NCI-H1048 (cell line): ENCODE results near the gene HTR3B.
"Not testable (repeated sequence)": the region's sequence is repeated elsewhere in the genome, so short reads cannot be mapped to it uniquely, and the experiment has no call there.

Source experiments
- DNase-seq: peaks from one replicate; lab custom pipeline; 2025; lab: John Stamatoyannopoulos, UW

Gene HTR3B, protein sequence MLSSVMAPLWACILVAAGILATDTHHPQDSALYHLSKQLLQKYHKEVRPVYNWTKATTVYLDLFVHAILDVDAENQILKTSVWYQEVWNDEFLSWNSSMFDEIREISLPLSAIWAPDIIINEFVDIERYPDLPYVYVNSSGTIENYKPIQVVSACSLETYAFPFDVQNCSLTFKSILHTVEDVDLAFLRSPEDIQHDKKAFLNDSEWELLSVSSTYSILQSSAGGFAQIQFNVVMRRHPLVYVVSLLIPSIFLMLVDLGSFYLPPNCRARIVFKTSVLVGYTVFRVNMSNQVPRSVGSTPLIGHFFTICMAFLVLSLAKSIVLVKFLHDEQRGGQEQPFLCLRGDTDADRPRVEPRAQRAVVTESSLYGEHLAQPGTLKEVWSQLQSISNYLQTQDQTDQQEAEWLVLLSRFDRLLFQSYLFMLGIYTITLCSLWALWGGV

DNA sequence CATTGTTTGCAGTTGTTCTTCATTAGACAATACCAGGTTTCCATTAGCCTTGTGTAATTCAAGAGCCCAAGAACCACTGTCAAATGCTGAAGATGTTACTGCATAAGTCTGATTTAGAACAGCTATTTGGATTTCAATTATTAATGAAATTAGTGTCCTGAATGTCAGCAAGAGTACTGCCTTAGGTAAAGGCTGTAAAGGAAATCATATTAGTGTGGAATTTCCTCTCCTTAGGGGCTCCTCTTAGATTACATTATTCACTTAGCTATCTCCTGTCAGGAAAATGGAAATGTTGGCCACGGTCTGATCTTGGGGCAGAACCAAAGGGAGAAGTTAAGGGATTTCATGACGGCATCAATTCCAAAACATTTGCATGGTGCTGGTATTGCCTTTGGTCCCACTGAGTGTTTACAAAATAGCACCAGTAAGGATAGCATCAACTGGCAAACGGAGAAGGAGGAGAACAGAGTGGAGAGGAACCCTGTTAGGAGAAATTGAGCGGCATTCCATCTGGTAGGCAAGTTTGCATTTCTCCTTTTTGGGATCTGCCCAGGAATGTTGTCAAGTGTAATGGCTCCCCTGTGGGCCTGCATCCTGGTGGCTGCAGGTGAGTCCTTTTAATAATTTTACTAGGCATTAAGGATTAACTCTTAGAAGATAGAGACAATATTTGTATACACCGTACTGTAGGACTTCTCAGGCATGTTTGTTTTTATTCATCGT, at the start of gene HTR3B:
Gene HTR3B, plus strand, starts transcription at position 418 of the 723 bp plus-strand sequence. Its CDS starts 138 bp downstream, at position 556.
- DNase-seq: no peak

DNA sequence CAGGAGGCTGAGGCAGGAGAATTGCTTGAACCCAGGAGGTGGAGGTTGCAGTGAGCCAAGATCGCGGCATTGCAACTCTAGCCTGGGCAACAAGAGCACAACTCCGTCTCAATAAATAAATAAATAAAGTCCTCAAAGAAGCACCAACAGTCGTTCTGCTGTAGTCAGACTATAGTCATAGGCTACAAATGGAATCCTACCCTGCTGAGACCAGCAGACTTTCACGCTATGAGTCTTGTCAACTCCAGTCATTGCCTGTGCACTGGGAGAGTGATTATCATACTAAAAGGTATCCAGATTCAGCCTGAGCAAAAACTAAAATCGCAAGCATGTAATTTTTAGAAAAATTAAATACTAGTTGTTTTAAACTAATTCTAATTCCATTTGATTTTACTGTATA, 48.8 kb upstream of the HTR3B start:
- DNase-seq: no peak

GRCh38 chr11:113856966-113857759, 47.4 kb upstream of the HTR3B start:
- DNase-seq: no peak

DNA sequence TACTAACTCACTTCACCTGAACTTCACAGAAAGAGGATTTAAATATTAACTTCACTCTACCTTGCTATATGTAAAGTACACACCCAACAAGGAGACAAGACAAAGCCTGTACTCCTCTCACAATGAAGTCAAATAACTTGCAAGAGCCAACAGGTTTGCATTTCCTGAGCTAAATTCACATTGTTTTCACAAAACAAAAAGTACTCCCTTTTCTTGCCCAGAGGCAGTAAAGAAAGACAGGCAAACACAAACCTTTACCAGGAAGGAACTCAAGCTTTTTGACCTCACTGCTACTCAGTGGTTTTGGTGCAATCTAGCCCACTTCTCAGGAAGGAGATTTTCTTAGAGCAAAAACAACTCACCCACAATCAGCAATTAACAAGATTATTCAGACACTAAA, 44.9 kb upstream of the HTR3B start:
- no peak for DNase-seq

DNA sequence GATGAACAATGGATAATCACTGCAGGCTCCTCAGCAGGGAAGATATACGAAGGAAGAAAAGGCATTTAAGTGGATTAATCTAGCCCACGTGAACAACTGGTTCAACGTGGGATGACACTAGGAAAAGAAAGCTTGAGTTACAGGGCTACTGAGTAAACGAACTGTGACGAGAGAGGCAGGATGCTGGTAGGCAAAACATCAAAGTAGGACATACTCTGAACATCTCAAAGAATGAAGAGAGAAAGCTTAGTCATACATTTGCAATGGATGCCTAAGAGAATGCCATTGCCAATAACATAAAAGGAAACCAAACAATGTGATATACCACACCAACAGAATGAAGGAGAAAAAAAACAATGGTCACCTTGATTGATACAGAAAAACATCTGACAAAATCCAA, 42.2 kb upstream of the HTR3B start:
- DNase-seq: no peak

DNA sequence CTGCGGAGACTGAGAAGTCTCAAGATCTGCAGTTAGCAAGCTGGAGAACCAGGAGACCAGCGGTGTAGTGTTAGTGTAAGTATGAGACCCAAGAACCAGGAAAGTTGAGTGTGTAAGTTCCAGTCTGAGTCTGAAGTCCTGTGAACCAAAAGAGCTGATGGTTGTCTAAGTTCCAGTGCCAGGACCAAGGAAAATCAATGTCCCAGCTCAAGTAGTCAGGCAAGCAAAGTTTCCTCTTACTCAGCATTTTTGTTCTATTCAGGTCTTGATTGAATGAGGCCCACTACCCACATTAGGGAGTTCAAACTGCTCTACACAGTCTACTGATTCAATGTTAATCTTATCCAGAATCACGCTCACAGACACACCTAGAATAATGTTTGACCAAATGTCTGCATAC, 40.2 kb upstream of the HTR3B start:
- DNase-seq: no peak

- DNase-seq: no peak
Measured at GRCh38 chr11:113865873-113866272, 38.7 kb upstream of the HTR3B start.

- no peak for DNase-seq
Measured at GRCh38 chr11:113867843-113868503, 36.6 kb upstream of the HTR3B start.

GRCh38 chr11:113871336-113871735, 33.3 kb upstream of the HTR3B start:
- no peak for DNase-seq

GRCh38 chr11:113873236-113873626, 31.4 kb upstream of the HTR3B start:
- no peak for DNase-seq

GRCh38 chr11:113874096-113874495, 30.5 kb upstream of the HTR3B start:
- DNase-seq: no peak

DNA sequence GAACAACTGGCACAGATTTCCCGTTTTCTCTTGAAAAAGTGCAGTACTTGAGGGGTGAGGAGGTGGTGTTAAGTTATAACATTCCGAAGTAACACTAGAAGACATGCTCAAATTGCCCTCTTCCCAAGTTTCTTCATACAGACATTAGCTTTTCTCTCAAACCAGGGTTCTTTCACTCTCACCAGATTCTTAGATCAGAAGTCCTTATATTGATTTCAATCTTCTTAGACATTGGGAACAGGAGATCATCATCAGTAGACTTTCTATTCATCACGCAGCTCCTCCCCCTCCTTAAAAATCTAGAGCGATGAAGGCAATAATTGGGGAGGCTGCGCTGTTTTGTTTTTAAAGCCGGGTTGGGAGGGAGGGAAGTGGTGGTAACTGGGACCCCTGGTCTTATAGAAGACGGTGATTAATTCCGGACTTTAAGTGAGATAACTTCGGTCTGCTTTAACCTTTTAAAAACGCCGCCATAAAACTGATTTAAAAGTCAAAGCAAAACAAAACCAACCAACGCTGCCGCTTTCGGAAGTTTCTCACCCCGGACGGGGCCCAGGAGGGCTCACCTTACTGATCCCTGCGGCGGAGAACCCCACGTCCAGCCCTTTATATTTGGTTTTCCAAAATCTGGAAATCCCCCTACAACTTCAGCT, 29.9 kb upstream of the HTR3B start:
- DNase-seq: no peak

GRCh38 chr11:113875234-113876073, 29.1 kb upstream of the HTR3B start, which contains the start of gene USP28:
TSS of gene USP28 (minus strand) at chr11:113875572. CDS start at chr11:113875501, 71 bp downstream.
- DNase-seq: peak; percentile 89

- DNase-seq: no peak
Measured at GRCh38 chr11:113876074-113876797, 28.4 kb upstream of the HTR3B start.

DNA sequence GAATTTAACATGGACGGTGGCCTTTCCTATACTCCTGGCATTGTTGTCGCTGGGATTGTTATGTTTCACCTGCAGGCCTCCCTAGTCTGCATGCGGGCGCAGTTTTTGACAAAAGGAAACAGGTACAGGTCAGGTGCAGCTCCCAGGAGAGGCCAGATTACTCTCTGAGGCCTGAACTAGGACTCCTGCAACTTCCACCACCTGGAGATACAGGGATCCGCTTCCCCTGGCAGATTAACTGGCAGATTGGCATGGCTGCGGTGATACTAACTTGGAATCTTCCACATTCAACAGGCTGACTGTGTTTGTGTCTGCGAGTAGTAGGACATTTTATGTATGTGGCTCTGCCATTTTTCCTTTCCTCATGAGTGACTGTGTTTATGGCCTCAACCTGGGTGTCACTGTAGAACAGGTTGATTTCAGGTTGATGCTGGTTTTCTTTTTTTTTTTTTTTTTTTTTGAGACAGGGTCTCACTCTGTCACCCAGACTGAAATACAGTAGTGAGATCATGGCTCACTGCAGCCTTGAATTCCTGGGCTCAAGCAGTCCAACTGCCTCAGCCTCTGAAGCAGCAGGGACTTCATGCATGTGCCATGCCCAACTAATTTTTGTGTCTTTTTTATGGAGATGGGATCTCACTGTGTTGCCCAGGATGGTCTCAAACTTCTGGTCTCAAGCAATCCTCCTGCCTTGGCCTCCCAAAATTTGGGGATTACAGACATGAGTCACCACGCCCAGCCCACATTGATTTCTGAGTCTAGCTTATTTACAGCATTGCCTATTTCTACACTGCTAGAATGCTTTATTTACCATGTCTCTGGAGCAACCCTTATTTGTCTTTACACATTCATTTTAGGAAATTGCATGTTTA, 27.6 kb upstream of the HTR3B start:
- no peak for DNase-seq

DNA sequence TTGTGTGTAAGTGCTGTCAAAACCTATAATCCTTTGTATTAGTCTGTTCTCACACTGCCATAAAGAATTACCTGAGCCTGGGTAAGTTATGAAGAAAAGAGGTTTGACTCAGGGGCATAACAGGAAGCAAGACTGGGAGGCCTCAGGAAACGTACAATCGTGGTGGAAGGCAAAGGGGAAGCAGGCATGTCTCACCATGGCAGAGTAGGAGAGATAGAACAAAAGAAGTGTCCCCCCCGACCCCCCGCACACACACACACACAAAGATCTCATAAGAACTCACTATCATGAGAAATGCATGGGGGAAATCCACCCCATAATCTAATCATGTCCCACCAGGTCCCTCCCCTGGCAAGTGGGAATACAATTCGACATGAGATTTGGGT, 26.9 kb upstream of the HTR3B start:
- no peak for DNase-seq

- DNase-seq: not testable (repeated sequence)
Measured at GRCh38 chr11:113879446-113879845, 25.1 kb upstream of the HTR3B start.

DNA sequence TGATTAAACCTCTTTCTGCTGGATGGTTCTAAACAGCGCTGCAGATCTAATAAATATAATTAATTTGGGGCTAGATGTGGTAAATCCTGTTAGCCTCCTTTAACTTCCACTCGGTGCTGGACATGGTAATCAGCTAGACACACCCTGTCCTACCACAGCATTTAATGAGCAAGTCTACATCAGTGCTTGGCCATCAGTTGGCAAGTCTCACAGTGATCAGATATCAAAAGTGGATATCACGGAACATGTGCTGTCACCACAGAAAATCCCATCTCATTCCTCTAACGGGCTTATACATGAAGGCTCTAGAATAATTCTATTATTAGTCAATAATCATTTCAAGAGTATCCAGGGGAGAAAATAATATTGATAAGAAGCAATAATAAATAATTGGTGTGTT, 23.6 kb upstream of the HTR3B start:
- no peak for DNase-seq

DNA sequence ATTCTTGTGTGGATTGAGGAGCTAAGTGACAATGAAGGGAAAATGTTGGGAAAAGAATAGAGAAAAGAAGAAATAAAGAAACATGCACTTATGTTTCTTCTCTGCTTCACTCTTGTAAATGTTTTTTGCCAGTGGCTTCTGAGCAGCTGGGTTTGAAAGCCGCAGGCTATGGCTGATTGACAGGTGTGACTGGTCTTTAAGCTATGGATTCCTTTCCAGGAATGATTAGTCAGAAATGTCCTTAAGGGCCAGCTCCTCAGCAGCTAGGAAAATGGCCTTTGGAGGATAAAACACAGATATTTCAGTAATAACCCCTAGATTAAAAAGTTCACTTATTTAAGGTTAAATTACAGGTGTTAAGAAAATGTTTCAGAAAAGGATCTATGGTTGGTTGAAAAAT, 22.7 kb upstream of the HTR3B start:
- DNase-seq: no peak
